HG03457 (cell line): ENCODE measurements around the gene CCL27.

Experiments
- ATAC-seq: cut with Tn5 transposase; IDR thresholded peaks from one replicate; pipeline ENCODE4 v1.9.1; 2021; ENCODE audit warnings: moderate number of reproducible peaks; ENCODE audit not compliant: unreplicated experiment

Gene CCL27

GRCh38 chr9:34684816-34685215 lies 22.4 kb upstream of the CCL27 start:
- no peak for ATAC-seq

- no peak for ATAC-seq
Measured at GRCh38 chr9:34684145-34684544, 21.7 kb upstream of the CCL27 start.

DNA sequence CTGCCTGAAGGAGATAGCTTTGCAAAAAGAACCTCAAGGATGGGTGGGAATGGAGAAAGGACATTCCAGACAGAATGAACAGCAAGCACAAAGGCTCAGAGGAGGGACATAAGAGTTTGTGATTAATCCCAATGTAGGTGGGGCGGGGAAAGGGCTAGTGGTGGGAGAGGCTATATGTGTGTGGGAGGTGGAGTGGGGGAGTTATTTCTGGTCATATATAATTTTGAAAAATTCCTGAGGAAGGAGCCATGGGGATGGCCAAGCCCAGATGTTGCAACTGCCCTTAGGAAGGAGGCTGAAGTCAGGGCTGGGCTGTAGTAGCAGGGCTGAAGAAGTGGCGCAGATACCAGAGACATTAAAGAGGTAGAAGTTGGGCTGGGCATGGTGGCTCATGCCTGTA lies 13.4 kb upstream of the CCL27 start:
- ATAC-seq: no peak

- no peak for ATAC-seq
Measured at GRCh38 chr9:34675048-34675714, 12.7 kb upstream of the CCL27 start.

DNA sequence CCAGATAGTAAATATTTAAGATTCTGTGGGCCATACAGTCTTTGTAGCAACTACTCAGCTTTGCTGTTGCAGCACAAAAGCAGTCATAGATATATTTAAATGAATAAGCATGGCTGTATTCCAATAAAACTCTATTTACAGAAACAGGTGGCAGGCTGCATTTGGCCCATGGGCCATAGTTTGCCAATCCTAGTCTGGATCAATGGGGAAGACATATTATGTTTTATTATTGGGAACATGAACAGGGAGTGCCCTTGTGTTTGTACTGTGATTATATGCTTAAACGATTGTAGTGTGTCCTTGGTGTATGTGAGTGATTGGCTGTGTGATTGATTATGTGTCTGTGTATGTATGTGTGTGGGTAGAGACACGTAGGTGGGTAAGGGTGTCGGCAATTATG lies 12.0 kb upstream of the CCL27 start:
- no peak for ATAC-seq

DNA sequence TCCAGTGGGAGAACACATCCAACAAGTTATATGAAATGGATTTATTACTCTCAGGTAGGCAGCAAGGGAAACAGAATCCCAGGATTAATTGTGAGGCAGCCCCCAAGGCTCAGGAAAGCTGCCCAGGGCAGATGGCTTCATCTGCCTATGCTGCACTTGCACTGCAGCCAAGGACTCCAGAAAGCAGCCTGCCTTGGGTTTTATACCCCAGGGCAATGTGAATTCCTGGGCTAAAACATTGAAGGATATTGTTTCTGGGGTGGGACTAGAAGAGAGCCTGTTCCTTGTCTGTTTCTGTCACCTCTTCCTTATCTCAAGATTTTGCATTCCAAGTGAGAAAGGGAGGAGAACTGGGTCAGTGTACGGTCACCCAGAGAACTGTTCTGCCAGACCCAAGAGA lies 8.8 kb upstream of the CCL27 start:
- ATAC-seq: no peak

DNA sequence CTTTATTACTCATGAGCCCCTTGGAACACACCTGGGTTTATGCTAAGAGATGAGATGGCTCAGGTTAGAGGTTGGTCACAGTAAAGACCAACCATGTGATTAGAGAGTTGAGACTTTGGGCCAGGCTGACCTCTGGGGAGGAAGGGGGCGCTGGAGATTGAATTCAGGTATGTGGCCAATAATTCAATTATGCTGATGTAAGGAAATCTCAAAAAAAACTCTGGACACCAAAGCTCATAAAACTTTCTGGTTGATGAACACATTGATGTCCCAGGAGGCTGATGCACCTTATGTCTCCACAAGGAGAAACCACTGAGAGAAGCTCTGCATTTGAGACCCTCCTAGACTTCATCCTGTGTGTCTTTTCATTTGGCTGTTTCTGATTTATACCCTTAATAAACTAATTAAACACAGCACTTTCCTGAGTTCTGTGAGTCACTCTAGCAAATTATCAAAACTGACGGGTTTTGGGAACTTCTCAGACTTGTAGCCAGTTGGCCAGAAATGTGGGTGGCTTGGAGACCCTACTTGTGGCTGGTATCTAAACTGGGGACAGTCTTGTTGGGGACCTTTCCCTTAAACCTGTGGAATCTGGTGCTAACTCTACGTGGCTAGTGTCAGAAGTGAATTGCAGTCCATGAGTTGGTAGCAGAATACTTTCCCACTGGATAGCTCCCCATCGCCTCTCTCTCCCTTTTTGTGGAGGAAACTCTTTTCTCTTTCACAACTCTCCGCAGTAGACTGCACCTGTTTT lies 7.5 kb upstream of the CCL27 start:
- ATAC-seq: no peak

DNA sequence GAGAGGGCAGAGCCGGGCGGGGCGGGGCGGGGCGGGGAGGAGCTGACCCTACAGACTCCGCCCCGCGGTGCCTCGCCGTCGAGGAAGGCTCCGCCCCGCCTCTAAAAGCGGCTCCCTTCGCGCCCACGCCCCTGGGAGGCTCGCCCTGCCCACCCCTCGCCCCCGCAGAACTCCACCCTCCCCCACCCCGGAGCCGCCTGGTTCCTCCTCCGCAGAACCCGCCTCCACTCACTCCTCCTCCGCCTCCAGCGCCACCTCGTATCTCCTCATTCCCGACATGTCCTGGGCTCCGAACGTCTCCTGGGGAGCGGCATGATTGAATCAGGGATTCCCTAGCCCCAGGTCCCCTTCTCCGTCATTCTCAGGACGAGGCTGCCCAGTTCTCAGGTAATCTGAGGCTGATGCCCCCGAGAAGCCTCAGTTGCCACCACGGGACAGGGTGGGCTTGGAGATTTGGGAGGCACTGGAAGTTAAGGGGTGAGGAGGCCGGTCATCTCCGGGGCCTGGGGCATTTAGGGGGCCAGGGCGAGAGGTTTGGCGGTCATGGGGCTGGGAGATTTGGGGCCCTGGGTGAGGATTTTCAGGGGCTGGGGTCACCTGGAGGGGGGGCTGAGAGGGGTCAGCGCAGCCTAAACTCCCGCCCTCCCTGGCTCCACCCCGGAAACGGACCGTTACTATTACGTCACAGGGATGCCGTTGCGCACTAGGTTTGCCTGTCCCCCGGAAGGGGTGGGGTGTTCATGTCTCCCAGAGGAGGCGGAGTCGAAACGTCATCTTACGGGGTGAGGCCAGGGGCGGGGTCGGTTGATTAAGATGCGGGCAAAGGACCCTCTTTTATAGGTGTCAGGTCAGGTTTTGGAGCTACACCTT lies 3.2 kb upstream of the CCL27 start:
- no peak for ATAC-seq

DNA sequence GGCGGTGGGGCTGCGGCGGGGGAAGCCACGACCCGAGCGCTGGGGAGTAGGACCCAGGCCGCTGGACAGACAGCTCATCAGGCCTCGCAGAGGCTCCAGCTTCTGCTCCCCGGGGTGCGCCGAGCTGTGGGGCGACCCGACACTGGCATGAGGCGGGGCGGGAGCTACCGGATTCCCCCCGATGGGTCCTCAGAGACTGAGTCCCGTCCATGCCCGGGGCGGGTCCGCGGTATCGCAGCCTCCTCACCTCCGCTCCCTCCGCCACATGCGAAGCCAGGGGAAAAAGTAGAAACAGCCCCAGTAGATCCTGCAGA lies 2.6 kb upstream of the CCL27 start:
- no peak for ATAC-seq

DNA sequence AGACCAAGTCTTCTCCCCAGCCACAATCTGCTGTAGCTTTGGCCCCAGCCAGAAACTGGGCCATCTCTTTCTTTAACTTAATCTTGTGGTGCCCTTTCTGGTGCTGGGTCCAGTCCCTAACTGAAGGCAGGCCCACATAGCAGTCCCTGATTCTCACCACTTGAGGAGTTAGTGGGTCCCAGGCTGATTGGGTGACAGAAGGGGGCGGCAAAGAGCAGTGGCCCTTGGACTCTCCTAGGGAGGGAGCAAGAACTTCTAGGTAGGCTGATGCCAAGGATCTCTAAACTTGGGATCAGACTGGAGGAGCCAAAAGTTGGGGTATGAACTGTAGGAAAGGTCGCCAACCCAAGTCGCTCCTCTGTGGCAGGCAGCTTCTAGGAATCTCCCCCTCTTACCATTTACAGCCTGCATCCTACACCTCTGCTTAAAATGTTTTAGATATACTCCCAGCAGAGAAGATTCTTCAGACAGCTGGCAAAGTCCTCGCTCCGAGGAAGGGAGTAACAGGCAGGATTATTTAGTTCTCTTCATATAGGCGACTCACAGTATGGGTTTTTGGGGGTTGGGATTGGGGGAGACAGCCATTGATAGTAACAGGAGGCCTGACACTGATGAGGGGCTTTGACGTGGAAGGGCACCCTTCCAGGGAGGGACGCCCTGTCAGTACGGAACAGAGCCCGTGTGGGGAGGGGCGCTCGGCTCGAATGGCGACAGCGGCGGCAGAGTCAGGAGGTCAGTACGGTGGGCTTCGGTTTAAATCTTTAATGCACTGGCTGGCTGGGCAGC lies 2.0 kb upstream of the CCL27 start:
- ATAC-seq: no peak

- ATAC-seq: no peak
Measured at GRCh38 chr9:34663303-34663605, 797 bp upstream of the CCL27 start.

DNA sequence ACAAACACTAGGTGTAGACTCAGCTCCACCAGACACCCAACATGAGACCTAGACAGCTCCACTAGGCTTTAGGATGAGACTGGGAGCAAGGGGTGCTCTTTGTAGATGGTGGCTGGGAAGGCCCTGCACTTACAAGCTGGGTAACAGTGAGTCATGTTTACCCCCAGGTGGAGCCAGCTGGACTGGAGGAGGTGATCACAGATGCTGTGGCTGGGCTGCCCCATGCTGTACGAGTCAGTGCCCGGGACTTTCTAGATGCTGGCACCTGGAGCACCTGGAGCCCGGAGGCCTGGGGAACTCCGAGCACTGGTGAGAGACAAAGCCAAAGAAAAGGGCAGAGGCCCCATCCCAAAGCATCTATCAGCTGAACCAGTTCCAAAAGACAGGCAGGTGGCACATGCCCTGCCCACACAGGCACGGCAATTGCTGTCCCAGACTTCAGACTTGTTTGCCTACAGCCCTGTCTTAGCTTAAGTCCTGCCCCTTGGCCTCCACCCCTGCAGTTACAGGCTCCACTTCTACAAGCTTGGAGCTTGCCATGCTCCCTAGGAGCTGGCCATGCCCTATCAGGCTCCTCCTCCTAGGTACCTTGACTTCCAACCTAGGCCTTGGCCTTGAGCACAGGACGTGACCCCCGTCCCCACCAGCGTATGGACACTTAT lies 2.7 kb downstream of the CCL27 start:
- no peak for ATAC-seq

- ATAC-seq: no peak
Measured at GRCh38 chr9:34658461-34658860, 4.0 kb downstream of the CCL27 start.

- no peak for ATAC-seq
Measured at GRCh38 chr9:34656992-34657391, 5.5 kb downstream of the CCL27 start.

DNA sequence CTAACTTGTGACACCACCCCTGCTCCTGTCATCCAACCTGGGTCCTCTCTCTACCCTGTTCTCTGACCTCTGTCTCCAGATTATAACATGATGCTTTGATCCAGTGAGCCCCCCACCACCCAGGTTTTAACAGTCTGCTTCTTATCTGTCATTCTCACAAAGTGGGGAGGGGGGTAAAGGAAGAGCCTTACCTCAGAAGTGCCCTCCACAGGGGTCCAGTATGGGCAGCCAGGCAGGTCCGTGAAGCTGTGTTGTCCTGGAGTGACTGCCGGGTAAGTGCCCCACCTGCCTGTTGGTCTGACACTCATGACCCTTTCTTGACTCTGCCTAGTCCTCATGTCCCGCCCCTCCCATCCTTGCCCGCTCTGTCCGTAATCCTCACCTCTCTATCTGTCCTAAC lies 7.1 kb downstream of the CCL27 start:
- ATAC-seq: no peak

DNA sequence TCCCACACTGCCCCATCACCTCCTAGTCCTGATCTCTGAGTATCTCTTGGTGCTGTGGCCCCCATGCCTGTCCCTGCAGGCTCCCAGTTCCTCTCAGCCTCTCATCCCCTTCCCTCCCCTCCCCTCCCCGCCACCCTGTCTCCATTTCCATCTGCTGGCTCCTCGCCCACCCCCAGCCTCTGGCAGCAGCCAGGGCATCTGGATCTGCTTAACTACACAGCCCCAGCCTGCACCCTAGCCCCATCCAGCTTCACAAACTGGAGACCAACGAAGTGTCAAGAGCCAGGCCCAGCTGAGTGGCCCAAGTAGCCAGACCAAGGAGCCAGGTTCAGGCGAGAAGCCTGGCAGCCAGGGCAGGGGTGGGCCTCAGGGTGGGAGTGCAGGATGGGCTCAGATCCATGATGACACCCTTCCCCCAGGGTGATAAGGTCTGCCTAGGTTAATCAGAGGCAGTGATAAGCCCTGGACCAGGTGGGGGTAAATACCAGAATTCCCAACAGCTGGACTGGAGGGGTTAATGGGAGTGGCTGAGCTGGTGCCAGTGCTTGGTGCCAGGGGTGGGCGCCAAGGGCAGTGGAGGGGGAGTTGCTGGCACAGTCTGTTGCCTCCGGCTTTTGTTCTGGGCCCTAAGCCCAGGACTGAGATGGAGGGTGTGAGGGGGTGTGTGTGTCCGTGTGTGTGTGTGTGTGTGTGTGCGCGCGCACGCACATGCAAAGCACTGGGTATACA lies 8.0 kb downstream of the CCL27 start:
- ATAC-seq: no peak

DNA sequence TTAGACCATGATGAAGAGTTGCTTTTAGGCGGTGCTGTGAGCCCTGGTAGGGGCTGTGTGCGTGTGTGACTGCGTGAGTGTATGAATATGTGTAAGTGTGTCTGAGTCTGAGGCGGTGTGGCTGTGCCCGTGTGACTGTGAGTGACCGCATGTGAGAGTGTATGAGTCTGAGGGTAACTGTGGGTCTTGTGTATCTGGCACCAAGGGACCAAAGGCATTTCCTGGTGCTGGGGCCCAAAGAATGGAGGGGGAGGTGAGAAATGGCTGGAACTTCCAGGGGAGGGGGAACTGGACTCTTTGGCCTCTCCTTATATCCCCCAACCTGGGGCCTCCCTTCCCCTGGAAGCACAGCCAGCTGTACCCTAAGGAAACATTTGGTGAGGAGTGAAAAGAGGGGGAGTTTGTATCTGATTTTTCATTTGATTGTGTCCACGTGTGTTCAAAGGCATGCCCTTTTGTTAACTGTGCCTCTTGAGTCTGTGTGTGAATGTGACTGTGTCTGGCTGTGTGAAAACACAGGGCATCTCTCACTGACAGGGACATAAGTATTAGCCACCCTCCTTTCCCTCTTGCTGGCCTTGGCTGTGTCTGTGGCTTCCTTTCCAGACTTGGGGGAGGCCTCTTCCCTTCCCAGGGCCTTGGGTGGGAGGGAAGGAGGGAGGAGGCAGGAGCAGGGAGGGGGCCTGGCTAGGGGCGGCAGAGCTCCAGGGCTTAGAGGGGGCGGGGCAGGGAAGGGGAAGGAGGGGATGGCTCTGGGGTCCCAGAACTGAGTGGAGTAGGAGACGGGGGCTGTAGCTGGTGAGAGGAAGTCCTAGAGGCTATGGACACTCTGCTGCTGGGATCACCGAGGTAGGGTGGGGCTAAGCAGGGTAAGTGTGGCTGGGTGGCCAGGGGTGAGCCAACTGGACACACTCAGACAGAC lies 9.0 kb downstream of the CCL27 start:
- no peak for ATAC-seq

DNA sequence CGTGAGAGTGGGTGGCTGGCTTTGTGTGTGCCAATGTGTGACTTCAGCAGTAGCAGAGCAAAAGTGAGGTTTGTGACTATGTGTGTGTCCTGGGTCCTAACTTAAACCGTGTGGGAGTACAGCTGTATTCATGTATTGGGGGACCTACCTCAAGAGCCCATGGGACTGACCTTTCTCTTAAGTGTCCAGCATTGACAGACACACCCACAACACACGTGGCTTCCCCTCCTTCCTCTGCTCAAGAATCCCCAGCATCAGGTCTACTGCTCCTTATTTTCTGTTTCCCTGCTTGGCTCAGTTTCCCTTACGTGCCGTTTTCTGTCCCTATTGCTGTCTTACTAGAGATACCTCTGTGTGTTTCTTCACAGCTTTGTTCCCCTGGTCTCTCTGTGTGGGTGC lies 9.9 kb downstream of the CCL27 start:
- ATAC-seq: no peak
